CD8-positive, alpha-beta memory T cell (primary cell): ENCODE data around the gene ABHD12B. TPM values are rescaled to one million over a fixed set of nuclear protein-coding genes. Genes with fewer than 3 reads are reported as not detected.

Experiments
- CTCF ChIA-PET: fragments of 350-600 bp; sonication (Branson Sonifier 250); formaldehyde crosslinking; loops from one replicate; lab custom pipeline; 2021; ENCODE audit warnings: antibody characterized with exemption; lab: Charles Lee
- POLR2A ChIA-PET: fragments of 350-600 bp; sonication (Branson Sonifier 250); formaldehyde crosslinking; loops from one replicate; lab custom pipeline; 2021; ENCODE audit warnings: antibody characterized with exemption; lab: Charles Lee
- DNase-seq, 5 donors: peaks; one replicate each; pipeline versions ENCODE4 v3.0.0 to v3.0.0-alpha.2; 2020 to 2022; ENCODE audit warnings: mixed read lengths in 1 of 5
- H3K27ac ChIP-seq: one replicate; pipeline ENCODE4 v1.7.0; 2013; ENCODE audit warnings: low read depth, mild to moderate bottlenecking, low read length, moderate library complexity
- H3K27me3 ChIP-seq: 2 replicates; pipeline ENCODE4 v1.7.0; 2013; ENCODE audit warnings: low read length, mild to moderate bottlenecking; ENCODE audit not compliant: insufficient read depth, poor library complexity, severe bottlenecking
- H3K36me3 ChIP-seq: 2 replicates; pipeline ENCODE4 v1.7.0; 2013; ENCODE audit warnings: mild to moderate bottlenecking, low read length, moderate library complexity; ENCODE audit not compliant: insufficient read depth
- H3K4me1 ChIP-seq: 2 replicates; pipeline ENCODE4 v1.7.0; 2013; ENCODE audit warnings: mild to moderate bottlenecking, low read length, moderate library complexity; ENCODE audit not compliant: insufficient read depth
- H3K4me3 ChIP-seq: 2 replicates; pipeline ENCODE4 v1.7.0; 2013; ENCODE audit warnings: mild to moderate bottlenecking, low read length
- H3K9me3 ChIP-seq: 2 replicates; pipeline ENCODE4 v1.7.0; 2013; ENCODE audit warnings: mild to moderate bottlenecking, low read length
- H3K27ac Mint-ChIP-seq, 8 donors: one replicate each; pipeline ENCODE4 v1.8.0; 2020 to 2021; ENCODE audit warnings: mixed read lengths in 8 of 8, mild to moderate bottlenecking in 6 of 8, inconsistent platforms in 3 of 8, moderate library complexity in 3 of 8
- H3K27me3 Mint-ChIP-seq, 2 donors: one replicate each; pipeline ENCODE4 v1.8.0; 2020 to 2021; ENCODE audit warnings: mixed read lengths in 2 of 2, mild to moderate bottlenecking in 1 of 2, moderate library complexity in 1 of 2
- H3K36me3 Mint-ChIP-seq, 3 donors: one replicate each; pipeline ENCODE4 v1.8.0; 2020 to 2021; ENCODE audit warnings: mixed read lengths in 3 of 3, inconsistent platforms in 1 of 3, mild to moderate bottlenecking in 1 of 3
- H3K4me1 Mint-ChIP-seq, 3 donors: one replicate each; pipeline ENCODE4 v1.8.0; 2020 to 2021; ENCODE audit warnings: mixed read lengths in 3 of 3, inconsistent platforms in 1 of 3, mild to moderate bottlenecking in 1 of 3
- H3K4me3 Mint-ChIP-seq, 7 donors: one replicate each; pipeline ENCODE4 v1.8.0; 2020 to 2021; ENCODE audit warnings: mixed read lengths in 7 of 7, mild to moderate bottlenecking in 6 of 7, moderate library complexity in 4 of 7, inconsistent platforms in 2 of 7
- H3K9me3 Mint-ChIP-seq, 5 donors: one replicate each; pipeline ENCODE4 v1.8.0; 2020 to 2022; ENCODE audit warnings: mixed read lengths in 5 of 5, mild to moderate bottlenecking in 3 of 5, moderate library complexity in 2 of 5, inconsistent platforms in 1 of 5
- polyA plus RNA-seq: library from polyadenylated mRNA; unstranded; fragments of 300-500 nt; fragmentation: Illumina TruSeq; gene quantifications from one replicate; pipeline ENCODE4 v1.2.3, GENCODE V29; 2021
- total RNA-seq, 2 experiments: library from RNA; stranded (reverse); gene quantifications; one replicate each; pipeline ENCODE4 v1.2.3, GENCODE V29; 2021

Gene ABHD12B, protein sequence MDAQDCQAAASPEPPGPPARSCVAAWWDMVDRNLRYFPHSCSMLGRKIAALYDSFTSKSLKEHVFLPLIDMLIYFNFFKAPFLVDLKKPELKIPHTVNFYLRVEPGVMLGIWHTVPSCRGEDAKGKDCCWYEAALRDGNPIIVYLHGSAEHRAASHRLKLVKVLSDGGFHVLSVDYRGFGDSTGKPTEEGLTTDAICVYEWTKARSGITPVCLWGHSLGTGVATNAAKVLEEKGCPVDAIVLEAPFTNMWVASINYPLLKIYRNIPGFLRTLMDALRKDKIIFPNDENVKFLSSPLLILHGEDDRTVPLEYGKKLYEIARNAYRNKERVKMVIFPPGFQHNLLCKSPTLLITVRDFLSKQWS
- total RNA-seq: not detected
- not detected for polyA plus RNA-seq

DNA sequence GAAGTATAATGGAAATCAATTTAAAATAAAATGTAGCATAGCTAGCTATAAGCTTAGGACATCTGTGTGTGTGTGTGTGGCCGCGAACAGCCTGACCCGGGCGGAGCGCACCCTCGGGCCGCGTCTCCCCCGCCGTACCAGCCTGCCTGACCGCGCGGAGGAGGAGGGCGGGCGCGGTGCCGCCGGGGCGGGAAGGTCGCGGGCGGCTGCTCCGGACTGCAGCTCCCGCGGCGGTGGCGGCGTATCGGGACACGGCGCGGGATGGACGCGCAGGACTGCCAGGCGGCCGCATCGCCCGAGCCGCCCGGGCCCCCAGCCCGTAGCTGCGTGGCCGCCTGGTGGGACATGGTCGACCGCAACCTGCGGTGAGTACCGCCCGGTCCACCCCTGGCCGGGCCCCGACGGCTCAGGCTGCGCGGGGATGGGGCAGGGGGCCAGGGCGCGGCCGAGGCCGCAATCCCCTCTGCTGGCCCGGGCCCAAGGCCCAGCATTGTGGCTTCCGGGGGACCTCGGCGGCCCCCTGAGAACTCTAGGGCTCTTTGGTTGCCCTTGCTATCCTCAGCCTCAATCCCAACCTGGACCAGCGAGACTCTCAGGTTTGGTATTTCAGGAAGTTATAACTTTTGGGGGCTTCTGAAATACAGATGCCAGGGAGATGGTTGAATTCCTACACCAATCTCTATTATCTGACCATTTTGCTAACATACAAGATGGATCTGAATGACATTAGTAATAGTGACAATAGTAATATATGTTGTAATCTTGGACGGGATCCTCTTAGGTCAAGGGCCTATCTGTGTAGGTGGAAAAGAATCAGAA lies at the start of gene ABHD12B:
TSS of gene ABHD12B (plus strand) at position 140 of the 819 bp plus-strand sequence. CDS start at position 262, 122 bp downstream.
- DNase-seq: peak in 1 of 5 donors; percentile 5
- Histone ChIP-seq H3K4me3 (no peak within 1 kb of the TSS), H3K9me3 (no peaks in the 10 kb centered on the region), H3K36me3 (no peaks in the 10 kb centered on the region), H3K4me1 (peaks cover 15% of the 10 kb centered on the region), H3K27ac (no peak within 1 kb of the TSS), H3K27me3 (peaks cover 29% of the 10 kb centered on the region)
- Mint-ChIP-seq H3K27ac (peak within 1 kb of the TSS in 2 of 8 donors; percentile 23 to 34), H3K36me3 (no peaks in the 10 kb centered on the region), H3K27me3 (peaks cover 57 to 65% of the 10 kb centered on the region in 2 donors), H3K9me3 (no peaks in the 10 kb centered on the region), H3K4me1 (peaks cover 24 to 38% (median 26%) of the 10 kb centered on the region in 3 donors), H3K4me3 (peak within 1 kb of the TSS in 3 of 7 donors; percentile 8 to 35 (median 8))
- POLR2A ChIA-PET: no interaction called here
- CTCF ChIA-PET: interaction anchor here (1.2 to 1.3 kb wide), 2 partner anchors 12 to 94 kb away, joined by 3 to 5 read pairs; no protein-coding TSS in a partner anchor

DNA sequence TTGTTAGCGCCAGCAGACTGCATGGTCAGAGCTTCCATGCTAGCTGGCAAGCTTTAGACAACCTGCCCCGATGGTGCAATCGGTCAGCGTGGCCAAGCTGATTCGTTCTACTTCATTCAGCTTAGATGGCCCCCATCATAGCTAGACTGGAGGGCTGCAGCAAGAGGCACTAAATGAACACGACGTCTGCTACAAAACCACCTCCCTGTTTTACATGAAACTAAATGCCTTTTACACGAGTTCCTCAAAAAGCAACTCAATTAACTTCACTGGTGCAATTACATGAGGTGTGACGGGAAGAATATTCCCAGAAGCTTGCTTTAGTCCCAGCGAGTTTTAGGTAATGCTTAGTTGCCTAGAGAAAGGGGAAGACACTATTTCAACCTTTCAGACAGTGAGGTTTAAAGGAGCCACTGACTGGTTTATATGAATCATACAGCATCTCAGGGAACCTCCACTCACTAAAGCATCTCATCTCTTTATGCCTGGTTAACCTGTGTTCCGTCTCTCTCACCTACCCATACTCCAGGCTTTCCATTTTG lies 49.3 kb upstream of the ABHD12B start:
- peak overlapping the region; percentile 44 to 87 (median 78) for H3K4me3 Mint-ChIP-seq
- peaks cover 90% of the 10 kb centered on the region for H3K4me1 ChIP-seq
- H3K9me3 Mint-ChIP-seq: no peaks in the 10 kb centered on the region
- H3K4me1 Mint-ChIP-seq: peaks cover 83 to 91% (median 91%) of the 10 kb centered on the region in 3 donors
- ChIA-PET CTCF (interaction anchor here (1.2 to 3.8 kb wide), 10 partner anchors 8 to 45 kb away, joined by 3 to 29 read pairs (median 8); partner anchors contain the start of gene NIN), POLR2A (interaction anchor here (0.5 to 3.5 kb wide), 7 partner anchors 9 to 1202 kb away, joined by 3 to 13 read pairs (median 4); partner anchors contain the start of genes MGAT2, NIN and RPL36AL)
- peak overlapping the region; percentile 17 for H3K4me3 ChIP-seq
- no peak for DNase-seq
- H3K27me3 ChIP-seq: no peaks in the 10 kb centered on the region
- H3K27ac ChIP-seq: peak overlapping the region; percentile 15
- H3K9me3 ChIP-seq: no peaks in the 10 kb centered on the region
- H3K27ac Mint-ChIP-seq: peak overlapping the region; percentile 87 to 98 (median 95)
- H3K27me3 Mint-ChIP-seq: no peaks in the 10 kb centered on the region
- H3K36me3 Mint-ChIP-seq: peaks cover 4 to 35% (median 5%) of the 10 kb centered on the region in 3 donors
- peaks cover 8% of the 10 kb centered on the region for H3K36me3 ChIP-seq

DNA sequence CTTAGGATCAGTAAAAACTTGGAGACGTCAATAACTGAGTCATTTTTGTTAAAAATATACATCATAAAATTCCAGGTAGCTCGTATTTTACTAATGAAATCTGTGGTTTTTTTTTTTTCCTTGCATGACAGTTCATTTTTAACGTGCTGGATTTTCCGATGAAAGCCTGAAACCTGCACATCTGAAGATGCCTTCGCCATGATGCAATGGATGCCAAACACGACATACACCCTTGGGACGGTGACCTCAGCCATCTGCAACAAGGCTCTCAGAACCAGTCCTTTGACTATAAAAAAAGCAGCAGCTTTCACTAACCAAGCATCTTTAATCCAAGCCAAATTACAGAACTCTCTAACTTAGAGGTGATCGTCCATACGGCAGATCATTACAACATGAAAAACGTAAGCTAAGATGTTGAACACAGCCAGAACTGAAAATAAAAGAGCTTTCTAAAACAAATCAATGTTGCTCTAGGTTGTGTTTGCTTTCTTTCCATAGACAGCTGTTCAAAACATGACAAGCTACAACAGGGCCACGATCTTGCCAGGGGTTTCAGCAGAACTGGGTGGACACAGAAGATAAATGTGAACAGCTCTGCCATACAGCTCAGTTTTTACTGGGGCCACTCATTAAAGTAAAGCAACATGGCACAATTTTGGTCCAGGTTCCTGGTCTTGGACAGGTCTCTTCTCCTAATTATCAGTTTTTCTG lies 48.6 kb upstream of the ABHD12B start:
- Histone ChIP-seq H3K36me3 (peaks cover 8% of the 10 kb centered on the region), H3K27ac (peak overlapping the region; percentile 43), H3K9me3 (no peaks in the 10 kb centered on the region), H3K27me3 (no peaks in the 10 kb centered on the region), H3K4me1 (peaks cover 96% of the 10 kb centered on the region), H3K4me3 (peak overlapping the region; percentile 26)
- Mint-ChIP-seq H3K9me3 (no peaks in the 10 kb centered on the region), H3K4me3 (peak overlapping the region; percentile 44 to 87 (median 78)), H3K36me3 (peaks cover 4 to 34% (median 5%) of the 10 kb centered on the region in 3 donors), H3K4me1 (peaks cover 86 to 96% (median 96%) of the 10 kb centered on the region in 3 donors), H3K27ac (peak overlapping the region; percentile 87 to 98 (median 95)), H3K27me3 (no peaks in the 10 kb centered on the region)
- DNase-seq: peak in 1 of 5 donors; percentile 29
- ChIA-PET CTCF (interaction anchor here (1.4 to 3.8 kb wide), 6 partner anchors 10 to 45 kb away, joined by 3 to 29 read pairs (median 8); no protein-coding TSS in a partner anchor), POLR2A (interaction anchor here (1.1 to 3.5 kb wide), 4 partner anchors 8 to 1203 kb away, joined by 3 to 13 read pairs (median 10); partner anchors contain the start of genes MGAT2, NIN and RPL36AL)

DNA sequence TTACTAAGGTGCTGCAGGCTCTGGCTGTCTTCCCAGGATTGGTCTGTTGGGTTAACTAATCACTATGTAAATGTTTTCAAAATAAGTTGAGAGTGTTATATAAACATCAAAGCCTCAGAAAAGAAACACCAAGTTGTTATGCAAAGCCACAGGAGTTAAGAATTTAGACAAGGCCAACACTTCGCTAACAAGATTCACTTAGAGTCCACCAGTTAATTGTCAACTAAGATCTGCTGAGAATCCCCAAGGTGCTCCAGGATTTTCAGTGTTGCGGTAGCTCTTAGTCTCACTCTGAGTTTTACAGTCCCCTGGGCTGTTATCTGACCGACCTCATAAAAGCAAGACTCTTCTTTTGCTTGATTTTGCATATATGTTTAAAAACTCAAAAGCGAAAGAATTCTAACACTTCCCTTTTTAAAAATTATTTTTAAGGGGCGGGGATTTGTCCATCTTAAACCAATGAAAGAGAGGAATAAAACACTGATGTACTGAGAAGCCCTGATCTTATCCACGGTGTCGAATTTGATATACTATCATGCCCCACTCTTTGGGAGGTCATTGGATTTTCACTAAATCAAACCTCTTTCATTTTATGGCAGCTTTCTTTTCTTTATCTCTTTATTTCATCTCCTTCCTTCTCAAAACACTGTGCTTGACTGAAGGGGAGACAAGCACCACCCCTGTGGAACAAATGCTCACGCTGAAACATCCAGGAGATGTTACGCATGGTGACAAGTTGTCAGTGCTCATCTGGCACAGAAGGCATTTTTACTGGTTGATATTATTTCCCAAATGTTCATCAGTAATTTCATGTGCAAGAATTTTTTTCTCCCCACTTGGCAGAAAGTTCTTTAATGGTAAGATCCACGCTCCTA lies 47.9 kb upstream of the ABHD12B start:
- peak overlapping the region; percentile 87 to 98 (median 95) for H3K27ac Mint-ChIP-seq
- Histone ChIP-seq H3K4me3 (peak overlapping the region; percentile 26), H3K4me1 (peaks cover 96% of the 10 kb centered on the region), H3K27ac (peak overlapping the region; percentile 43), H3K9me3 (no peaks in the 10 kb centered on the region), H3K27me3 (no peaks in the 10 kb centered on the region), H3K36me3 (peaks cover 8% of the 10 kb centered on the region)
- ChIA-PET POLR2A (interaction anchor here (1.1 to 3.5 kb wide), 4 partner anchors 7 to 1204 kb away, joined by 3 to 13 read pairs (median 10); partner anchors contain the start of genes MGAT2, NIN and RPL36AL), CTCF (interaction anchor here (1.0 to 3.8 kb wide), 6 partner anchors 11 to 46 kb away, joined by 3 to 29 read pairs (median 8); no protein-coding TSS in a partner anchor)
- no peaks in the 10 kb centered on the region for H3K27me3 Mint-ChIP-seq
- H3K9me3 Mint-ChIP-seq: no peaks in the 10 kb centered on the region
- DNase-seq: peak in 2 of 5 donors; percentile 25 to 34
- H3K4me1 Mint-ChIP-seq: peaks cover 88 to 98% (median 98%) of the 10 kb centered on the region in 3 donors
- peaks cover 4 to 32% (median 5%) of the 10 kb centered on the region in 3 donors for H3K36me3 Mint-ChIP-seq
- H3K4me3 Mint-ChIP-seq: peak overlapping the region; percentile 44 to 87 (median 78)

DNA sequence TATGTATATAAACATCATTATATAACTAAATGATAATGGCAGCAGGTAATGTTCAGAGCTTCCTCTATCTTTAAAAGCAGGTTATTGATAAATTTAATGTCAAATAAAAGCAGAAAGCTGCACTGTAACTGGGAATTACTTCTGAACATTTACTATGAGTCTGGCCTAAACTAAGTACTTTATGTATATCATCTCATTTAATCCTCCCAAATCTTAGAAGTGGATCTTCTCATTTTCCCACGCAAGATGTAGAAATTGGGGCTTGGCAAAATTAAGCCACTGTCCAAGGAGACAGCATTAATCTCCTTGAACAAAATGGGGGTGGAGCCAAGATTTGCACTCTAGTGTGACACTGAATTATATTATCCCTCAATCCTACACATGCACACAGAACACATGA lies 46.5 kb upstream of the ABHD12B start:
- H3K9me3 Mint-ChIP-seq: no peaks in the 10 kb centered on the region
- Histone ChIP-seq H3K9me3 (no peaks in the 10 kb centered on the region), H3K4me3 (no peak overlapping the region), H3K4me1 (peaks cover 92% of the 10 kb centered on the region), H3K27me3 (no peaks in the 10 kb centered on the region), H3K36me3 (peaks cover 4% of the 10 kb centered on the region), H3K27ac (no peak overlapping the region)
- peaks cover 0 to 31% (median 2%) of the 10 kb centered on the region in 3 donors for H3K36me3 Mint-ChIP-seq
- no peak for DNase-seq
- H3K4me3 Mint-ChIP-seq: peak overlapping the region in 2 of 7 donors; percentile 56 to 77
- peak overlapping the region; percentile 18 to 98 (median 90) for H3K27ac Mint-ChIP-seq
- no peaks in the 10 kb centered on the region for H3K27me3 Mint-ChIP-seq
- ChIA-PET POLR2A (no interaction called here), CTCF (no interaction called here)
- peaks cover 81 to 96% (median 95%) of the 10 kb centered on the region in 3 donors for H3K4me1 Mint-ChIP-seq

DNA sequence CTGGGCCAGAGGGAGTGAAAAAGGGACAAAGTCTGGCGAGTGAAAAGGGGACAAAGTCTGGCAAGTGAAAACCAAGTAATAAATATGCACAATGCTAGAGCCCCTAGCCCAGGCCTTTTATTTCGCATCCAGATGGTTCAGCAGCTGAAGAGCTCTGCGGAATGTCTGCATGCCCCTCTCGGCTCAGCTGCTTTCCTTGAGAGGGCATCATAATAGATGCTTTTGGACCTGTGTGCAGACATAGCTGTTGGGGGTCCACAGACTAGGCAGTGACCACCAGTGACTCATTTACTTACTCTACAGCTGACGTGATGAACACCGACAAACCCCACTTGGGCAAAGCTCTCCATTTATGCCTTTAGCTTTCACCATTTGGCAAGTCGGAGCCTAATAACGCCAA lies 45.2 kb upstream of the ABHD12B start:
- Mint-ChIP-seq H3K9me3 (peaks cover 0 to 2% (median 0%) of the 10 kb centered on the region in 5 donors), H3K36me3 (peaks cover 0 to 30% (median 0%) of the 10 kb centered on the region in 3 donors), H3K4me3 (peak overlapping the region in 5 of 7 donors; percentile 24 to 72 (median 46)), H3K27me3 (no peaks in the 10 kb centered on the region), H3K27ac (peak overlapping the region in 7 of 8 donors; percentile 32 to 87 (median 67)), H3K4me1 (peaks cover 70 to 85% (median 85%) of the 10 kb centered on the region in 3 donors)
- Histone ChIP-seq H3K27me3 (no peaks in the 10 kb centered on the region), H3K4me3 (no peak overlapping the region), H3K27ac (no peak overlapping the region), H3K4me1 (peaks cover 79% of the 10 kb centered on the region), H3K9me3 (no peaks in the 10 kb centered on the region), H3K36me3 (no peaks in the 10 kb centered on the region)
- ChIA-PET POLR2A (interaction anchor here (0.6 to 1.6 kb wide), 2 partner anchors 14 to 41 kb away, joined by 3 read pairs; no protein-coding TSS in a partner anchor), CTCF (interaction anchor here (1.3 to 6.6 kb wide), 4 partner anchors 34 to 50 kb away, joined by 4 to 34 read pairs (median 11); no protein-coding TSS in a partner anchor)
- DNase-seq: no peak
